C1 segment of cervical spinal cord (tissue), 14 donors: ENCODE measurements around the gene USPL1.

Experiments used
- DNase-seq, 14 donors: peaks; one replicate each; lab custom pipeline; 2025; lab: John Stamatoyannopoulos, UW

Gene USPL1

GRCh38 chr13:30696278-30697176 is 78.8 kb downstream of the USPL1 start:
- peak in 7 of 14 donors; percentile 19 to 59 (median 44) for DNase-seq

GRCh38 chr13:30697177-30697953 is 79.6 kb downstream of the USPL1 start:
- no peak for DNase-seq

GRCh38 chr13:30697996-30698401 is 80.3 kb downstream of the USPL1 start:
- DNase-seq: no peak

- DNase-seq: no peak
Observed at GRCh38 chr13:30698488-30699005, 80.8 kb downstream of the USPL1 start.

GRCh38 chr13:30700364-30700763 is 82.6 kb downstream of the USPL1 start:
- no peak for DNase-seq

GRCh38 chr13:30702006-30702405 is 84.3 kb downstream of the USPL1 start:
- DNase-seq: no peak

GRCh38 chr13:30704596-30704995 is 86.9 kb downstream of the USPL1 start:
- no peak for DNase-seq

- DNase-seq: no peak
Observed at GRCh38 chr13:30705680-30706079, 88.0 kb downstream of the USPL1 start.

GRCh38 chr13:30708541-30708940 is 90.8 kb downstream of the USPL1 start:
- no peak for DNase-seq
